GM12864 (cell line): ENCODE results near the gene SGCD.

Source experiments
- DNase-seq: peaks from one replicate; pipeline ENCODE4 v3.0.0-alpha.2; 2011; ENCODE audit warnings: low read depth
- H3K4me3 ChIP-seq: 2 replicates; pipeline ENCODE4 v1.5.1; 2011; ENCODE audit warnings: mild to moderate bottlenecking, low read depth, low read length, control low read depth
- CTCF ChIP-seq: IDR thresholded peaks from 2 replicates; pipeline ENCODE4 v1.5.1; 2011; ENCODE audit warnings: low read depth, mild to moderate bottlenecking, moderate library complexity, low read length, control low read depth, inconsistent platforms; ENCODE audit errors: missing control alignments

Gene SGCD

GRCh38 chr5:156396063-156396829 is 69.3 kb downstream of the SGCD start:
- DNase-seq, result no peak
- no peak for TF ChIP-seq CTCF
- H3K4me3 ChIP-seq, result no peak overlapping the region

- no peak for TF ChIP-seq CTCF
- DNase-seq, result no peak
- no peak overlapping the region for H3K4me3 ChIP-seq
Observed at GRCh38 chr5:156396830-156397081, 69.8 kb downstream of the SGCD start.

- TF ChIP-seq CTCF, result no peak
- no peak overlapping the region for H3K4me3 ChIP-seq
- no peak for DNase-seq
Observed at GRCh38 chr5:156399323-156399722, 72.4 kb downstream of the SGCD start.

GRCh38 chr5:156400231-156400986 is 73.4 kb downstream of the SGCD start:
- no peak for TF ChIP-seq CTCF
- DNase-seq, result no peak
- H3K4me3 ChIP-seq, result no peak overlapping the region

- no peak for DNase-seq
- TF ChIP-seq CTCF, result no peak
- peak overlapping the region; percentile 30; the same call in 1 of the 2 replicates for H3K4me3 ChIP-seq
Observed at GRCh38 chr5:156401804-156402203, 74.8 kb downstream of the SGCD start.

- DNase-seq, result peak; percentile 82
- peak overlapping the region; percentile 30; the same call in 1 of the 2 replicates for H3K4me3 ChIP-seq
- no peak for TF ChIP-seq CTCF
Observed at GRCh38 chr5:156402387-156402921, 75.5 kb downstream of the SGCD start.
